KG1 (cell line): ENCODE data around the gene CDK9.

Experiments
- DNase-seq: peaks from one replicate; lab custom pipeline; 2025; lab: John Stamatoyannopoulos, UW

The CDK9 gene

GRCh38 chr9:127761491-127761956 is 24.3 kb upstream of the CDK9 start:
- no peak for DNase-seq

- DNase-seq, result no peak
Measured at GRCh38 chr9:127762111-127762676, 23.6 kb upstream of the CDK9 start.

GRCh38 chr9:127763918-127764384 is 21.9 kb upstream of the CDK9 start:
- no peak for DNase-seq

GRCh38 chr9:127765418-127765817 is 20.4 kb upstream of the CDK9 start:
- DNase-seq, result no peak

GRCh38 chr9:127767410-127767809 is 18.4 kb upstream of the CDK9 start:
- DNase-seq, result no peak

- DNase-seq, result no peak
Measured at GRCh38 chr9:127767909-127768331, 17.9 kb upstream of the CDK9 start.

GRCh38 chr9:127768698-127769097 is 17.1 kb upstream of the CDK9 start:
- DNase-seq, result no peak

GRCh38 chr9:127769101-127769500 is 16.7 kb upstream of the CDK9 start:
- DNase-seq, result no peak

GRCh38 chr9:127769929-127770582 is 15.8 kb upstream of the CDK9 start:
- no peak for DNase-seq

- DNase-seq, result no peak
Measured at GRCh38 chr9:127770583-127770904, 15.3 kb upstream of the CDK9 start.

GRCh38 chr9:127770905-127771569 is 14.8 kb upstream of the CDK9 start:
- DNase-seq, result peak; percentile 60

- DNase-seq, result no peak
Measured at GRCh38 chr9:127771570-127772189, 14.2 kb upstream of the CDK9 start.

- DNase-seq, result no peak
Measured at GRCh38 chr9:127772603-127773002, 13.2 kb upstream of the CDK9 start.

- no peak for DNase-seq
Measured at GRCh38 chr9:127773272-127773671, 12.6 kb upstream of the CDK9 start.

GRCh38 chr9:127773981-127774380 is 11.9 kb upstream of the CDK9 start:
- no peak for DNase-seq

- DNase-seq, result peak; percentile 79
Measured at GRCh38 chr9:127776195-127776923, 9.5 kb upstream of the CDK9 start.

GRCh38 chr9:127776924-127777289 is 8.9 kb upstream of the CDK9 start:
- DNase-seq, result no peak

- DNase-seq, result no peak
Measured at GRCh38 chr9:127777368-127777980, 8.4 kb upstream of the CDK9 start.

- peak; percentile 68 for DNase-seq
Measured at GRCh38 chr9:127778280-127779135, 7.3 kb upstream of the CDK9 start, which contains the start of gene SH2D3C. TSS of gene SH2D3C (minus strand) at chr9:127778666. CDS start at chr9:127778627, 39 bp downstream.

- no peak for DNase-seq
Measured at GRCh38 chr9:127779136-127779981, 6.5 kb upstream of the CDK9 start.
